Thymus (tissue), 11 donors: ENCODE data around the gene PDE9A. TPM values are rescaled to one million over a fixed set of nuclear protein-coding genes. Genes with fewer than 3 reads are reported as not detected.

ENCODE experiments used
- DNase-seq, 9 donors: peaks; one replicate each; pipeline ENCODE4 v3.0.0-alpha.2; 2013; ENCODE audit warnings: low spot score in 9 of 9, low read depth in 6 of 9, missing footprints in 1 of 9
- H3K27ac ChIP-seq, 2 donors: one replicate each; pipeline ENCODE4 v1.5.1; 2013; ENCODE audit warnings: control low read depth in 1 of 2, low read depth in 1 of 2, low read length in 1 of 2, mild to moderate bottlenecking in 1 of 2, moderate library complexity in 1 of 2
- H3K27me3 ChIP-seq, 2 donors: one replicate each; pipeline ENCODE4 v1.5.1; 2013; ENCODE audit warnings: low read length in 1 of 2; ENCODE audit not compliant: control insufficient read depth in 2 of 2, insufficient read depth in 1 of 2
- H3K36me3 ChIP-seq, 2 donors: one replicate each; pipeline ENCODE4 v1.5.1; 2013; ENCODE audit warnings: low read length in 1 of 2, mild to moderate bottlenecking in 1 of 2, moderate library complexity in 1 of 2; ENCODE audit not compliant: control insufficient read depth in 2 of 2, insufficient read depth in 2 of 2
- H3K4me1 ChIP-seq, 2 donors: one replicate each; pipeline ENCODE4 v1.5.1; 2013; ENCODE audit warnings: low read length in 2 of 2; ENCODE audit not compliant: control insufficient read depth in 2 of 2, insufficient read depth in 2 of 2
- H3K4me3 ChIP-seq, 2 donors: one replicate each; pipeline ENCODE4 v1.5.1; 2013; ENCODE audit warnings: low read length in 2 of 2, control low read depth in 1 of 2, mild to moderate bottlenecking in 1 of 2
- H3K9me3 ChIP-seq, 2 donors: one replicate each; pipeline ENCODE4 v1.5.1; 2013; ENCODE audit warnings: low read length in 1 of 2, mild to moderate bottlenecking in 1 of 2; ENCODE audit not compliant: control insufficient read depth in 2 of 2, insufficient read depth in 1 of 2
- WGBS: extraction: QIAGEN DNeasy Blood & Tissue Kit; methylation state at CpG from one replicate; pipeline ENCODE4 v1.1.7; 2013; 5-methylcytosine and 5-hydroxymethylcytosine counted together
- polyA plus RNA-seq: library from polyadenylated mRNA; stranded (reverse); fragments of 200-250 nt; gene quantifications from one replicate; pipeline ENCODE4 v1.2.3, GENCODE V29; 2013
- total RNA-seq: library from RNA; stranded (reverse); fragments of 120-200 nt; gene quantifications from one replicate; pipeline ENCODE4 v1.2.4, GENCODE V29; 2013
- donor health status: healthy.

PDE9A gene
- total and polyA plus RNA-seq, 2 donors, result 8.2 to 14.5 TPM

- H3K36me3 ChIP-seq, result peaks cover 0 to 6% of the 10 kb centered on the region in 2 donors
- H3K27ac ChIP-seq, result peak overlapping the region; percentile 77 to 80
- 40% methylated on average over 19 of the region's 19 CpGs for WGBS
- no peaks in the 10 kb centered on the region for H3K27me3 ChIP-seq
- H3K4me3 ChIP-seq, result no peak overlapping the region
- peak in 3 of 9 donors; percentile 29 to 62 (median 37) for DNase-seq
- peaks cover 0 to 13% of the 10 kb centered on the region in 2 donors for H3K9me3 ChIP-seq
- H3K4me1 ChIP-seq, result peaks cover 40 to 64% of the 10 kb centered on the region in 2 donors
Measured at GRCh38 chr21:42683371-42684108, 30.1 kb downstream of the PDE9A start.

- H3K4me3 ChIP-seq, result peak overlapping the region in 1 of 2 donors; percentile 10
- WGBS, result 12% methylated on average over 22 of the region's 22 CpGs
- H3K9me3 ChIP-seq, result peaks cover 0 to 13% of the 10 kb centered on the region in 2 donors
- H3K27me3 ChIP-seq, result no peaks in the 10 kb centered on the region
- peak overlapping the region; percentile 77 to 80 for H3K27ac ChIP-seq
- peaks cover 0 to 6% of the 10 kb centered on the region in 2 donors for H3K36me3 ChIP-seq
- H3K4me1 ChIP-seq, result peaks cover 40 to 59% of the 10 kb centered on the region in 2 donors
- DNase-seq, result peak in 6 of 9 donors; percentile 47 to 81 (median 54)
Measured at GRCh38 chr21:42684109-42684916, 30.9 kb downstream of the PDE9A start.

GRCh38 chr21:42685036-42685435 lies 31.6 kb downstream of the PDE9A start:
- peak overlapping the region in 1 of 2 donors; percentile 10 for H3K4me3 ChIP-seq
- no peak for DNase-seq
- peaks cover 0 to 13% of the 10 kb centered on the region in 2 donors for H3K9me3 ChIP-seq
- H3K27me3 ChIP-seq, result no peaks in the 10 kb centered on the region
- H3K36me3 ChIP-seq, result peaks cover 0 to 6% of the 10 kb centered on the region in 2 donors
- peaks cover 38 to 52% of the 10 kb centered on the region in 2 donors for H3K4me1 ChIP-seq
- WGBS, result 88% methylated on average over 33 of the region's 33 CpGs
- no peak overlapping the region for H3K27ac ChIP-seq

GRCh38 chr21:42685954-42686500 lies 32.6 kb downstream of the PDE9A start:
- 99% methylated on average over 41 of the region's 41 CpGs for WGBS
- no peak overlapping the region for H3K4me3 ChIP-seq
- H3K27ac ChIP-seq, result no peak overlapping the region
- peaks cover 0 to 13% of the 10 kb centered on the region in 2 donors for H3K9me3 ChIP-seq
- peaks cover 0 to 8% of the 10 kb centered on the region in 2 donors for H3K36me3 ChIP-seq
- peaks cover 36 to 42% of the 10 kb centered on the region in 2 donors for H3K4me1 ChIP-seq
- H3K27me3 ChIP-seq, result no peaks in the 10 kb centered on the region
- DNase-seq, result no peak

GRCh38 chr21:42687796-42688195 lies 34.4 kb downstream of the PDE9A start:
- DNase-seq, result no peak
- Histone ChIP-seq H3K27ac (no peak overlapping the region), H3K27me3 (no peaks in the 10 kb centered on the region), H3K9me3 (peaks cover 0 to 13% of the 10 kb centered on the region in 2 donors), H3K4me1 (peaks cover 21 to 24% of the 10 kb centered on the region in 2 donors), H3K4me3 (no peak overlapping the region), H3K36me3 (peaks cover 0 to 8% of the 10 kb centered on the region in 2 donors)
- 98% methylated on average over 18 of the region's 18 CpGs for WGBS

GRCh38 chr21:42688226-42688840 lies 34.9 kb downstream of the PDE9A start:
- Histone ChIP-seq H3K4me3 (no peak overlapping the region), H3K27me3 (no peaks in the 10 kb centered on the region), H3K4me1 (peaks cover 16 to 19% of the 10 kb centered on the region in 2 donors), H3K36me3 (peaks cover 0 to 8% of the 10 kb centered on the region in 2 donors), H3K9me3 (peaks cover 0 to 13% of the 10 kb centered on the region in 2 donors), H3K27ac (no peak overlapping the region)
- WGBS, result 96% methylated on average over 16 of the region's 16 CpGs
- no peak for DNase-seq

- H3K4me3 ChIP-seq, result no peak overlapping the region
- peaks cover 0 to 8% of the 10 kb centered on the region in 2 donors for H3K36me3 ChIP-seq
- no peak for DNase-seq
- H3K4me1 ChIP-seq, result peaks cover 10 to 13% of the 10 kb centered on the region in 2 donors
- no peak overlapping the region for H3K27ac ChIP-seq
- peaks cover 0 to 13% of the 10 kb centered on the region in 2 donors for H3K9me3 ChIP-seq
- H3K27me3 ChIP-seq, result no peaks in the 10 kb centered on the region
- WGBS, result 95% methylated on average over 21 of the region's 21 CpGs
Measured at GRCh38 chr21:42688841-42689371, 35.5 kb downstream of the PDE9A start.

GRCh38 chr21:42690586-42690985 lies 37.2 kb downstream of the PDE9A start:
- Histone ChIP-seq H3K4me3 (no peak overlapping the region), H3K27me3 (no peaks in the 10 kb centered on the region), H3K36me3 (peaks cover 0 to 8% of the 10 kb centered on the region in 2 donors), H3K9me3 (peaks cover 0 to 5% of the 10 kb centered on the region in 2 donors), H3K4me1 (no peaks in the 10 kb centered on the region), H3K27ac (no peak overlapping the region)
- WGBS, result 97% methylated on average over 6 of the region's 6 CpGs
- no peak for DNase-seq
